Epidermal melanocyte (primary cell): ENCODE data around the gene B3GNT5.
A peak's percentile ranks its signal among the peaks of the same experiment; 100 is the strongest.

ENCODE experiments used
- DNase-seq: peaks from one replicate; pipeline ENCODE4 v3.0.0; 2011; ENCODE audit warnings: low spot score; ENCODE audit not compliant: insufficient read length

Gene B3GNT5

GRCh38 chr3:183290216-183290615 is 37.2 kb downstream of the B3GNT5 start:
- DNase-seq, result no peak

GRCh38 chr3:183291497-183292031 is 38.5 kb downstream of the B3GNT5 start:
- no peak for DNase-seq

- no peak for DNase-seq
Measured at GRCh38 chr3:183293966-183294365, 40.9 kb downstream of the B3GNT5 start.

- DNase-seq, result no peak
Measured at GRCh38 chr3:183295211-183295610, 42.2 kb downstream of the B3GNT5 start.

- no peak for DNase-seq
Measured at GRCh38 chr3:183296944-183297343, 43.9 kb downstream of the B3GNT5 start.

GRCh38 chr3:183298701-183299153 is 45.7 kb downstream of the B3GNT5 start:
- peak; percentile 50 for DNase-seq

- no peak for DNase-seq
Measured at GRCh38 chr3:183299976-183300375, 46.9 kb downstream of the B3GNT5 start.

GRCh38 chr3:183300996-183301562 is 48.0 kb downstream of the B3GNT5 start:
- DNase-seq, result no peak

GRCh38 chr3:183301937-183302580 is 49.0 kb downstream of the B3GNT5 start:
- no peak for DNase-seq

- no peak for DNase-seq
Measured at GRCh38 chr3:183303690-183304089, 50.6 kb downstream of the B3GNT5 start.

GRCh38 chr3:183306798-183307671 is 54.0 kb downstream of the B3GNT5 start:
- no peak for DNase-seq

- DNase-seq, result no peak
Measured at GRCh38 chr3:183307749-183308148, 54.7 kb downstream of the B3GNT5 start.

GRCh38 chr3:183308751-183309150 is 55.7 kb downstream of the B3GNT5 start:
- DNase-seq, result no peak

GRCh38 chr3:183309276-183309675 is 56.2 kb downstream of the B3GNT5 start:
- DNase-seq, result no peak

- no peak for DNase-seq
Measured at GRCh38 chr3:183310936-183311335, 57.9 kb downstream of the B3GNT5 start.

GRCh38 chr3:183312433-183312832 is 59.4 kb downstream of the B3GNT5 start:
- DNase-seq, result no peak

- no peak for DNase-seq
Measured at GRCh38 chr3:183313351-183313750, 60.3 kb downstream of the B3GNT5 start.

- no peak for DNase-seq
Measured at GRCh38 chr3:183313764-183314163, 60.7 kb downstream of the B3GNT5 start.

- DNase-seq, result no peak
Measured at GRCh38 chr3:183315739-183316138, 62.7 kb downstream of the B3GNT5 start.

- no peak for DNase-seq
Measured at GRCh38 chr3:183317271-183317670, 64.2 kb downstream of the B3GNT5 start.

GRCh38 chr3:183317886-183318865 is 65.1 kb downstream of the B3GNT5 start:
- no peak for DNase-seq
